KBM-7 (cell line): ENCODE results near the gene KRT9.
"Not testable (repeated sequence)": the region's sequence is repeated elsewhere in the genome, so short reads cannot be mapped to it uniquely, and the experiment has no call there.

Source experiments
- DNase-seq: peaks from one replicate; pipeline ENCODE4 v3.0.0-alpha.2; 2015
- in situ Hi-C: fragments of 300-500 bp; cut with MboI; formaldehyde crosslinking; loops from 2 replicates; pipeline ENCODE4 v1.14.3; 2020; ENCODE audit warnings: low sequenced_read_pairs, low pct_unique_long_range_greater_than_20kb, mixed read lengths

KRT9 gene

DNA sequence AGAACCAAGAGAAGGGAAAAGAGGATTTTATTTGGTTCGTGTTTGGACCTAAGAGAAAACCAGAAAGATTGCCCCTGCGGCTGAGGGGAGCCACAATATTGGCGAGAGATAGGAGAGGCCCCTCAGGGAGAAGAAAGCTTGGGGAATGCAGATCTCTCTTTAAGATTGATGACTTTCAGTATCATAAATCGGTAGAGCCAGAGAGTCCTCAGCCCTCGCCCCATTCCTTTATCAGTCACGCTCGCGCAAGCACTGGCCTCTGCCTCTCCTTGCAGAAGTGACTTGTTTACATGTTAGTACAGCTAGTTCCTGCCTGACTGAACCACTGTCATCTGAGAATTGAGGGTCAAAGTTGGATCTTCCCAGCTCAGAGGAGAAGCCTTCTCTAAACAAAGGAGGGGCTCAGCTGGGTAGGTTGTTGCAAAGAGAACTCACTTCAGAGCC is 22.2 kb downstream of the KRT9 start:
- peak; percentile 9 for DNase-seq
- in situ Hi-C loops, result no loop called here

DNA sequence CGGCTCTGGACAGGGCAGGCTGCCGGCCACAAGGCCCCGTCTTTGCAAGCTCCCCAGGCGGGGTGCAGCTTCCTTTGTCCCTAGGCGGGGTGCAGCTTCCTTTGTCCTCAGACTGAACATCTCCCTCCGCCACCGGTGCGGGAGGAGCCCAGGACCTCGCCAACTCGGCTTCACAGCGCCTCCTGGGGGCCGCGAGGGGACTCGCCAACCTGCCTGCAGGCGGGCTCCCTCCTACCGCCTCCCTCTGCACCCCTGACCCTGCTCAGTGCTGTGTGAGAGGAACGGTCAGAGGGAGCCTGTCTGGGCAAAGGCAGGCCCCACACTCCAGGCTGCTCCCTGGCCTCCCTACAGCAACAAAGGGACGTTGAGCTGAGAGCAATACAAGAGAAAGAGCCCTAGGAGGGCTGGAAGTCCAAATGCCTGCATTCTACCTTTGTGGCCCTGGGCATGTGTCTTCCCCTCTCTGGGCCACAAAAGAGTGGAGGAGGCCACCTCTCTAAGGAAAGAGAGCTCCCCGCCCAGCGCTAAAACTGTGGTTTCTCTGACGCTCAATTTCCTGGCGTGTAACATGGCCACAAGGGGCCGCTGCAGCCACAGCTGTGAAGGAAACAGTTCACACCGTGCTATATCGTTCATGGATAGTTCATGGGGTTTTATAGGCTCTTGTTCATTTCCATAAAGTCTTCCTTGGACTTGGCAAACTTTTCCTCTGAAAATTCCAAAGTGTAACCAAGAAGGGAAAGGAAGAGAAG is 22.8 kb downstream of the KRT9 start:
- peak; percentile 77 for DNase-seq
- in situ Hi-C loops, result no loop called here

DNA sequence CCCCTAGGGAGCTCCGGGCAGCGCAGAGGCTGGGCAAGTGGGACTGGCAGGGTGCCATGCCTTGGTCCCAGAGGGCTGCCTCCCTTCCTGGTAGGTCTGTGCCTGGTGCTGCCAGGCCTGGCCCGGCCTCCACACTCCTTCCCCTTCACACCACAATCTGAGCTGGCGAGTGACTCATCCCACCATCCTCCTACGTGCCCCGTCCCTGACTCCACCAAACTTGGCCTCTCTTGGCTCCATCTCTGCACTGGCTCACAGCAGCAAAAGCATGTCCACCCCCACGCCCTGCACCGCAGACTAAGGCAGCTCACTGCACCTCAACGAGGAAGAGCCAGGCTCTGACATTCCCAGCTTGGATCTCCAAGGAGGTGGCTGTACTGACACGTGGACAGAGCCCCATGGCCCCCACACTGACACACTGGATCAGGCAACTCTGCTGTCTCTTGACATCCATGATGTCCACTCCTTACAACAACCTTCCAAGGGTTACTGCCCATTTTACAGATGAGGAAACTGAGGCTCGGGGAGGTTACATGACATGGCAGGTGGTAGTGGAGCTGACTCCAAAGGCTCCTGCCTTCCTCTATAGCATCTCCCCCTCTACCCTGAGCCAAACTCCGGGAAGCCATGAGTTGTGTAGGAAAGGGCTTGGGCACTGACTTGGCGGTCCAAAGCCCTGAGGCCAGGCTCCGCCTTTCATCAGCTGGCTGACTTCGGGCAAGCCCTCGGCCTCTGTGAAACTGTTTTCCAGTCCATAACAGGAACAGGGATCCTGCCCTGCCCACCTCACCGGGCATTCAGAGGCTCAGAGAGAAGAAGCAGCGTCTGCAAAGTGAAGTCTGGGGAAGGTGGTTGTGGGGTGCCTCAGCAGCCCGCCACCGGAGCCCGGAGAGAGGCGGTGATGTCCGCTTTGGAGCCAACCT is 23.7 kb downstream of the KRT9 start:
- in situ Hi-C loops, result no loop called here
- peak; percentile 32 for DNase-seq

DNA sequence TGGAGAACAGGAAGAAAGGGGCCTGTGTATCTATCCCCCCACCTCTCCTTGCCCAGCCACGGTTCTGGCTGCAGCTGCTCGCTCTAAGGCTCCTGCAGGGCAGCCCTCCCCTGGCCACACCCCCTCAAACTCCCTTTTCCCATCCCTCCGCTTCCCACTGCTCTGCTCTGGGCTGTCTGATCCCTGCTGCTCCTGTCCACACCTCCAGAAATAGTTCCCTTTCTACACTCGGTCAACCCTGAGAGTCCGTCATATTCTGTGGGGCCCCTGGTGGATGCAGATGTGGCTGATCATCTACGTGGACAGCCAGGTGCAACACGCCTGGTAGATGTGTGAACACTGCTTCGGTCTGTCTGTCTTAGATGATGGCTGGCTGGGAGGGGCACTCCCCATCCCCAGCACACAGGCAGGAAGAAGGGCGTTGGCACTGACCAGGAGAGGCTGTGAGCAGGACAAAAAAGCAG is 24.4 kb downstream of the KRT9 start:
- in situ Hi-C loops, result no loop called here
- DNase-seq, result no peak

- in situ Hi-C loops, result no loop called here
- DNase-seq, result no peak
Measured at GRCh38 chr17:41546819-41547218, 25.0 kb downstream of the KRT9 start.

GRCh38 chr17:41545829-41546410 is 25.9 kb downstream of the KRT9 start:
- in situ Hi-C loops, result no loop called here
- no peak for DNase-seq

GRCh38 chr17:41544935-41545334 is 26.9 kb downstream of the KRT9 start:
- DNase-seq, result no peak
- in situ Hi-C loops, result no loop called here

DNA sequence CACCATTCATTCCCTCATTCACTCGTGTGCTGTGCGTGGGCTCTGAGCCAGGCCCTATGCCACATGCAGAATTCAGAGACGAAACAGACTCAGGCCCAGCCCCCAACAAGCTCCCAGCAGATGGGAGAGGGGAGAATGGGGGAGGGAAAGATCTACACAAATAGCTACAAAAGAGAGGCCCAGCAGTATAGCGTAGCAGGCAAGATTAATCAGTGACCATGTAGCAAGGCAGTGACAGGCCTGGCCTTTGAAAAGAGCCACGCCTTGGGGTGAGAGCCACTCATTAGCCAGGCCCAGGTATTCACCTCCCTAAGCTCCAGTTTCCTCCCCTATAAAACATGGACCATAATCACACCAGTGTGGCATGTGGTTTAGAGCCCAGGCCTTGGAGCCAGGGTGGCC is 27.4 kb downstream of the KRT9 start:
- in situ Hi-C loops, result no loop called here
- DNase-seq, result no peak

GRCh38 chr17:41542786-41543185 is 29.1 kb downstream of the KRT9 start:
- in situ Hi-C loops, DNase-seq: not testable (repeated sequence)

GRCh38 chr17:41542357-41542756 is 29.5 kb downstream of the KRT9 start:
- in situ Hi-C loops, result no loop called here
- no peak for DNase-seq

DNA sequence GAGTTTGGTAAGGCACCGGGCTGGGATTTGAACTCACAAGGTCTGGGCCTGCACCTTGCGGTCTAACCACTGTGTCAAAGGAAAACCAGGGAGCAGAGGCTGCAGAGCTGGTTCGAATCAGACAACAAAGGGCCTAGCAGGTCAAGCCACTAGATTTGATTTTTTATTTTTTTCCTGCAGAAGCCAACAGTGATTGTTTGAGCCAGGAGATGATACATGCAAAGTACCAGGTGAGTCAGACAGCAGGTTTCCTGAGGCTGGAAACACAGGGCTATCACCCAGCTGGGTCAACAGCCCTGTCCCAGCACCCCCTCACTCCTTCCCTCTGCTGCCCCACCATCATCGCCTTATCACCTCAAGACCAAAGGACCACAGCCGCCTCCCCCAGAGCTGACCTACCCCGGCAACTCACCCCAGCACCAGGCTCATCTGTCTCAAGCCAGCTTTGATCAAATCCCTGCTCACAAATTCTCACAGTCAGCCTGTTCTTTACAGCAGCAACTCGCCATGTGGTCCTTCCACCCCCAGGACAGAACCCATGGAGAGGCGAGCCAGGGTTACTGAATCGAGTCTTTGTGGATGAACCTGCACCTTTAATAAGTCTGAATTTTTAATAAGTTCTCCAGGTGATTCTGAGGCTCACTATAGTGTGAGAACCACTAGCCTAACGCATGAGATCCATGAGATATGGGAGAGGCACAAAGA is 30.8 kb downstream of the KRT9 start:
- in situ Hi-C loops, result no loop called here
- DNase-seq, result no peak

GRCh38 chr17:41539979-41540701 is 31.7 kb downstream of the KRT9 start:
- no peak for DNase-seq
- in situ Hi-C loops, result no loop called here

DNA sequence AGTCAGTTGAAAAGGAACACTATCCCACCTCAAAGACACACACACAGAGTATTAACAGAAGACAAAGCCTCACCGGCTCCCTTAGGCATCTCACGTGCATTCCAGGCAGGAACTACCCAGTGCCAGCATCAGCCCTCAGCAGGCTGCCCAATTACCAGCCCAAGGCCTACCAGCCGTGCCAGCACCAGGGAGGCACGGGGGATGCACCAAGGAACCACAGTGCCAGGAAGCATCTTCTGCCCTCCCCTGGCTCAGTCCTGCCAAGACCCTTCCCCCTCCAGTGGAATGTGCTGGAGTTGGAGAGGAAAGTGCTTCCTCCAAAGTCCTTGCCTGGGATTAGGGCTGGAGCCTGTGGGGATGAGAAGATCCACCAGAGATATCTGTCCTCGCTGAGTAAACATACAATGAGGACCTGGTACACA is 32.8 kb downstream of the KRT9 start:
- DNase-seq, result no peak
- in situ Hi-C loops, result no loop called here

DNA sequence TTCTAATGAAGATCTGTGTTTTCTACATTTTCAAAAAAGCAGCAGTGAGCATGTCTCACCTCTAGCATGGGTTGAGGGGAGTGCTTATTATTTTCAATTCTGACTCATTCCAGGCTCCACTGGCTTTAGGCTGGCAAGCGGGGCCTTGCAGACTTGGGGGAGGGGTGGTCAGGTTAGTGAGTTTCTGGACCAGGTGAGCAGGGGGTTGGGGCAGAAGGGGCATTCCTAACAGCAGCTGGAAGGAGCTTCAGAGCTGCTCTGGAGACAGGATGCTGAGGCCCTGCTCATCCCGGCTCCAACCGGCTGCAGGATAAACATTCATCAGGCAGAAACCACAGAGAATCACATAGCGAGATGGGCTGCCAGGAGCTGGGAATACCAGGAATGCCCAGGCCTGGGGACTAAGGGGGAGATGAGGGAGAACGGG is 33.3 kb downstream of the KRT9 start:
- in situ Hi-C loops, result no loop called here
- no peak for DNase-seq

GRCh38 chr17:41537990-41538389 is 33.9 kb downstream of the KRT9 start:
- in situ Hi-C loops, result no loop called here
- DNase-seq, result no peak

DNA sequence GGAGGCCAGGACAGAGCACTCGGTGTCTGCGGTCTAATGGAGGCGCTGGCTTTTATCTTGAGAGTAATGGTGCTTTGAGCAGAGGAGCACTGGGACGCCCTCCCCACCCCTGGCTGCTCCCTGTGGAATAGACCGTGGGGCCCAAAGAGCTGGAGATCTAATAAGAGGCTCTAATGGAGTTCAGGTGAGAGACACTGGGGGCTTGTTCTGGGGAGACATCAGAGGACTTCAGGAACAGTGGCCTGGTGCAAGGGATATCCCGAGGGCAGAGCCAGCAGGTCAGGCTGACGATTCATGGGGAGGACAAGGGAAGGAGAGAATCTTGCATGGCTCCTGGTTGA is 34.3 kb downstream of the KRT9 start:
- no peak for DNase-seq
- in situ Hi-C loops, result no loop called here

GRCh38 chr17:41536741-41537613 is 34.9 kb downstream of the KRT9 start:
- in situ Hi-C loops, result no loop called here
- no peak for DNase-seq
